SK-N-SH (cell line): ENCODE measurements around the gene ZBTB5. TPM values are rescaled to one million over a fixed set of nuclear protein-coding genes. Genes with fewer than 3 reads are reported as not detected.

ENCODE experiments used
- CTCF ChIA-PET: fragments of 300-600, 350-600 bp; formaldehyde crosslinking; extraction: SDS; loops from one replicate; lab custom pipeline; 2021; lab: Yijun Ruan, JAX
- POLR2A ChIA-PET: fragments of 350-600 bp; sonication (Branson Sonifier 250); formaldehyde crosslinking; extraction: SDS; loops from one replicate; lab custom pipeline; 2020; ENCODE audit warnings: antibody characterized with exemption, inconsistent platforms; lab: Yijun Ruan, JAX
- DNase-seq: peaks from one replicate; pipeline ENCODE4 v3.0.0; 2012
- H2AFZ ChIP-seq: fragments of 200-600 bp; sonication (generic); 2 replicates; pipeline ENCODE4 v1.8.1; 2016; ENCODE audit warnings: antibody characterized with exemption, mild to moderate bottlenecking, low read depth
- H3F3A ChIP-seq: fragments of 200-600 bp; sonication (generic); replicated peaks from 2 replicates; pipeline ENCODE3; 2016; ENCODE audit warnings: antibody characterized with exemption, mild to moderate bottlenecking; ENCODE audit not compliant: insufficient read depth
- H3K27ac ChIP-seq, 2 experiments: fragments of 200-500 bp in 1 of 2; fragments of 200-600 bp in 1 of 2; sonication (Bioruptor generic) in 1 of 2; sonication (generic), shearing (Covaris generic) in 1 of 2; 2 replicates each; pipeline versions ENCODE4 v1.5.1 to v1.6.1; 2014 to 2016; ENCODE audit warnings: low read depth in 2 of 2, inconsistent platforms in 1 of 2, low read length in 1 of 2, mild to moderate bottlenecking in 1 of 2, mixed read lengths in 1 of 2
- H3K27me3 ChIP-seq: fragments of 200-600 bp; sonication (generic), shearing (Covaris generic); 2 replicates; pipeline ENCODE4 v1.6.1; 2016; ENCODE audit warnings: mixed run types; ENCODE audit not compliant: insufficient read depth
- H3K36me3 ChIP-seq, 2 experiments: fragments of 200-500 bp in 1 of 2; fragments of 200-600 bp in 1 of 2; sonication (Bioruptor generic) in 1 of 2; sonication (generic) in 1 of 2; replicated peaks in 1 of 2; 2 replicates each; pipeline versions ENCODE3 to v1.5.1; 2014 to 2016; ENCODE audit warnings: low read length in 1 of 2, mild to moderate bottlenecking in 1 of 2; ENCODE audit not compliant: insufficient read depth in 2 of 2, control insufficient read depth in 1 of 2
- H3K4me1 ChIP-seq, 2 experiments: fragments of 200-500 bp in 1 of 2; fragments of 200-600 bp in 1 of 2; sonication (Bioruptor generic) in 1 of 2; sonication (generic), shearing (Covaris generic) in 1 of 2; 2 replicates each; pipeline versions ENCODE4 v1.5.1 to v1.6.1; 2014 to 2016; ENCODE audit warnings: low read depth in 1 of 2, low read length in 1 of 2, mixed run types in 1 of 2; ENCODE audit not compliant: insufficient read depth in 2 of 2, control insufficient read depth in 1 of 2
- H3K4me2 ChIP-seq: fragments of 200-600 bp; sonication (generic), shearing (Covaris generic); 2 replicates; pipeline ENCODE4 v1.6.1; 2017; ENCODE audit warnings: mixed run types
- H3K4me3 ChIP-seq, 2 experiments: fragments of 200-500 bp in 1 of 2; fragments of 200-600 bp in 1 of 2; sonication (Bioruptor generic) in 1 of 2; sonication (generic), shearing (Covaris generic) in 1 of 2; 2 replicates each; pipeline versions ENCODE4 v1.5.1 to v1.8.1; 2014 to 2016; ENCODE audit warnings: low read depth in 2 of 2, inconsistent platforms in 1 of 2, low read length in 1 of 2, mild to moderate bottlenecking in 1 of 2, mixed read lengths in 1 of 2, moderate library complexity in 1 of 2
- H3K79me2 ChIP-seq: fragments of 200-600 bp; sonication (generic); 2 replicates; pipeline ENCODE4 v1.8.1; 2017; ENCODE audit warnings: mild to moderate bottlenecking; ENCODE audit not compliant: insufficient read depth
- H3K9ac ChIP-seq: fragments of 200-600 bp; sonication (generic); 2 replicates; pipeline ENCODE4 v1.6.1; 2017; ENCODE audit warnings: mixed run types
- H3K9me2 ChIP-seq: fragments of 200-600 bp; sonication (generic); 2 replicates; pipeline ENCODE4 v1.6.1; 2017; ENCODE audit warnings: mixed run types
- H3K9me3 ChIP-seq: fragments of 200-600 bp; sonication (generic); 2 replicates; pipeline ENCODE4 v1.6.1; 2017; ENCODE audit warnings: mixed run types, mild to moderate bottlenecking, moderate library complexity
- H4K20me1 ChIP-seq: fragments of 200-600 bp; sonication (generic); 2 replicates; pipeline ENCODE4 v1.6.1; 2017; ENCODE audit warnings: mild to moderate bottlenecking, mixed run types; ENCODE audit not compliant: insufficient read depth
- CHD2 ChIP-seq: fragments of 150-350 bp; IDR thresholded peaks from 2 replicates; pipeline ENCODE4 v1.6.1; 2018; ENCODE audit warnings: low read length; ENCODE audit not compliant: partially characterized antibody
- ELF1 ChIP-seq: IDR thresholded peaks from 2 replicates; pipeline ENCODE4 v1.4.0; 2012
- EP300 ChIP-seq, 2 experiments: IDR thresholded peaks; 2 replicates each; pipeline versions ENCODE4 v1.4.0 to v1.6.1; 2012; ENCODE audit warnings: borderline replicate concordance in 1 of 2, low read depth in 1 of 2, low read length in 1 of 2
- GATA2 ChIP-seq: sonication (generic); formaldehyde crosslinking; IDR thresholded peaks from 2 replicates; pipeline ENCODE4 v1.5.0; 2020; ENCODE audit warnings: mild to moderate bottlenecking, missing genetic modification reagents
- IRF3 ChIP-seq: fragments of 150-350 bp; IDR thresholded peaks from 2 replicates; pipeline ENCODE4 v1.6.1; 2016; ENCODE audit warnings: mild to moderate bottlenecking, low read depth, low read length
- JUND ChIP-seq: IDR thresholded peaks from 2 replicates; pipeline ENCODE4 v1.4.0; 2012
- MAX ChIP-seq: IDR thresholded peaks from 2 replicates; pipeline ENCODE4 v1.4.0; 2012; ENCODE audit warnings: low read depth
- MXI1 ChIP-seq: IDR thresholded peaks from 2 replicates; pipeline ENCODE4 v1.6.1; 2012; ENCODE audit warnings: mild to moderate bottlenecking, low read depth, low read length, improper control_type of control experiment
- RAD21 ChIP-seq: IDR thresholded peaks from 2 replicates; pipeline ENCODE4 v1.6.1; 2012; ENCODE audit warnings: mild to moderate bottlenecking, low read length
- RCOR1 ChIP-seq: fragments of 150-350 bp; IDR thresholded peaks from 2 replicates; pipeline ENCODE4 v1.6.1; 2017; ENCODE audit warnings: antibody characterized with exemption, low read length
- REST ChIP-seq: IDR thresholded peaks from 2 replicates; pipeline ENCODE4 v1.6.1; 2012; ENCODE audit warnings: mild to moderate bottlenecking, low read depth, low read length, moderate library complexity
- RFX5 ChIP-seq: IDR thresholded peaks from 2 replicates; pipeline ENCODE4 v1.6.1; 2012; ENCODE audit warnings: mild to moderate bottlenecking, improper control_type of control experiment, low read length
- RXRA ChIP-seq: IDR thresholded peaks from 2 replicates; pipeline ENCODE4 v1.4.0; 2012; ENCODE audit warnings: low read depth, mild to moderate bottlenecking, borderline replicate concordance
- TAF1 ChIP-seq: IDR thresholded peaks from 2 replicates; pipeline ENCODE4 v1.6.1; 2012; ENCODE audit warnings: low read depth, mild to moderate bottlenecking, low read length, moderate library complexity, borderline replicate concordance
- TEAD4 ChIP-seq: IDR thresholded peaks from 2 replicates; pipeline ENCODE4 v1.4.0; 2012; ENCODE audit warnings: mild to moderate bottlenecking, borderline replicate concordance; ENCODE audit not compliant: insufficient read depth
- USF2 ChIP-seq: fragments of 150-350 bp; IDR thresholded peaks from 2 replicates; pipeline ENCODE4 v1.6.1; 2017; ENCODE audit warnings: antibody characterized with exemption, low read length, low read depth, borderline replicate concordance
- ZBTB33 ChIP-seq: IDR thresholded peaks from 2 replicates; pipeline ENCODE4 v1.4.0; 2012; ENCODE audit warnings: low read depth, borderline replicate concordance
- WGBS: methylation state at CpG from one replicate; pipeline ENCODE4 v1.1.6; 2017; ENCODE audit warnings: low lambda C conversion rate; 5-methylcytosine and 5-hydroxymethylcytosine counted together
- polyA plus RNA-seq, 3 experiments: library from polyadenylated mRNA; depleted of rRNA; stranded (reverse); fragments of >200 nt; gene quantifications; 2 replicates each; pipeline ENCODE4 v1.2.3, GENCODE V29; 2012

Gene ZBTB5
- polyA plus RNA-seq, 1 of the 3 experiments (the other 2 are of a cell fraction), result 6.3 TPM

- Histone ChIP-seq H3K9ac (no peak overlapping the region), H3K9me2 (no peaks in the 10 kb centered on the region), H3K79me2 (peaks cover 98% of the 10 kb centered on the region), H3K36me3 (peaks cover 12 to 44% of the 10 kb centered on the region in 2 experiments), H3K4me2 (no peak overlapping the region), H3K4me3 (no peak overlapping the region), H3K9me3 (no peaks in the 10 kb centered on the region), H2AFZ (no peak overlapping the region), H3F3A (peaks cover 6% of the 10 kb centered on the region), H3K4me1 (peaks cover 0 to 8% of the 10 kb centered on the region in 2 experiments; a peak in 2 of 4 replicates), H4K20me1 (peaks cover 66% of the 10 kb centered on the region), H3K27me3 (no peaks in the 10 kb centered on the region), H3K27ac (no peak overlapping the region; a peak in 1 of 4 replicates)
- WGBS, result 94% methylated on average over 4 of the region's 4 CpGs
- CTCF ChIA-PET, result interaction anchor here (1.0 kb wide), 1 partner anchor 10 kb away, joined by 3 read pairs; no protein-coding TSS in a partner anchor
- DNase-seq, result no peak
- no peak for TF ChIP-seq TAF1
- no peak for TF ChIP-seq RCOR1
- POLR2A ChIA-PET, result no interaction called here
These were observed 18.8 kb downstream of the ZBTB5 start for GRCh38 chr9:37446401-37446800.

- ChIA-PET POLR2A (no interaction called here), CTCF (no interaction called here)
- H3K9me2 ChIP-seq, result no peaks in the 10 kb centered on the region
- H3K36me3 ChIP-seq, result peaks cover 18 to 49% of the 10 kb centered on the region in 2 experiments
- peaks cover 69% of the 10 kb centered on the region for H4K20me1 ChIP-seq
- WGBS, result 85% methylated on average over 6 of the region's 6 CpGs
- DNase-seq, result no peak
- peaks cover 6% of the 10 kb centered on the region for H3F3A ChIP-seq
- no peak overlapping the region for H2AFZ ChIP-seq
- no peak overlapping the region for H3K4me2 ChIP-seq
- no peak overlapping the region for H3K9ac ChIP-seq
- TF ChIP-seq IRF3 (no peak), RXRA (no peak), JUND (no peak), ZBTB33 (no peak), RAD21 (no peak), TEAD4 (no peak), USF2 (no peak), REST (no peak), CHD2 (no peak), EP300 (IDR thresholded peaks at IDR 0.05; ENCODE audit: borderline replicate concordance in 1 of 2, low read depth in 1 of 2, low read length in 1 of 2) (no peak), RFX5 (no peak), MAX (no peak), RCOR1 (no peak), GATA2 (no peak), MXI1 (no peak), ELF1 (no peak)
- no peak overlapping the region for H3K27ac ChIP-seq
- H3K27me3 ChIP-seq, result no peaks in the 10 kb centered on the region
- H3K79me2 ChIP-seq, result peaks cover 96% of the 10 kb centered on the region
- no peaks in the 10 kb centered on the region for H3K9me3 ChIP-seq
- H3K4me1 ChIP-seq, result peaks cover 0 to 8% of the 10 kb centered on the region in 2 experiments; a peak in 2 of 4 replicates
- H3K4me3 ChIP-seq, result no peak overlapping the region
These were observed 19.4 kb downstream of the ZBTB5 start for GRCh38 chr9:37445832-37446231.
